Vagina (tissue), 2 donors: ENCODE results near the gene CYP1B1. TPM values are rescaled to one million over a fixed set of nuclear protein-coding genes. Genes with fewer than 3 reads are reported as not detected.

ENCODE experiments used
- DNase-seq, 2 donors: peaks; one replicate each; pipeline ENCODE4 v3.0.0-alpha.2; 2017; ENCODE audit errors: extremely low spot score in 2 of 2
- H3K27ac ChIP-seq: fragments of 200-600 bp; sonication (generic); one replicate; pipeline ENCODE4 v1.5.1; 2019
- H3K27me3 ChIP-seq: fragments of 200-600 bp; sonication (generic); one replicate; pipeline ENCODE4 v1.5.1; 2019
- H3K36me3 ChIP-seq, 2 donors: fragments of 200-600 bp; sonication (generic); one replicate each; pipeline ENCODE4 v1.5.1; 2017 to 2019
- H3K4me1 ChIP-seq: fragments of 200-600 bp; sonication (generic); one replicate; pipeline ENCODE4 v1.5.1; 2019
- H3K4me3 ChIP-seq, 2 donors: fragments of 200-600 bp; sonication (generic); 1 replicate in 1 of 2; 2 replicates in 1 of 2; pipeline ENCODE4 v1.5.1; 2016 to 2019
- H3K9me3 ChIP-seq: fragments of 200-600 bp; sonication (generic); one replicate; pipeline ENCODE4 v1.5.1; 2019
- POLR2A ChIP-seq, 2 donors: fragments of 450-650 bp; IDR thresholded peaks; one replicate each; pipeline ENCODE4 v1.6.1; 2017; ENCODE audit warnings: antibody characterized with exemption in 2 of 2, mild to moderate bottlenecking in 2 of 2, moderate library complexity in 2 of 2
- POLR2AphosphoS5 ChIP-seq, 2 donors: sonication (generic); formaldehyde crosslinking; IDR thresholded peaks; one replicate each; pipeline ENCODE4 v1.9.0; 2017; ENCODE audit warnings: antibody characterized with exemption in 2 of 2, mild to moderate bottlenecking in 2 of 2, low read depth in 1 of 2; ENCODE audit not compliant: insufficient read depth in 1 of 2
- intact Hi-C: fragments of 100-400 bp; cut with DNase I; formaldehyde crosslinking; loops from one replicate; pipeline ENCODE4 v1.15.1; 2023
- total RNA-seq: library from RNA; depleted of rRNA; stranded (reverse); fragments of >200 nt; gene quantifications from one replicate; pipeline ENCODE4 v1.2.3, GENCODE V29; 2016
- TF ChIP-seq, protein P1 (sequence below), 3 experiments: fragments of 450-650 bp in 2 of 3; fragments of 200-600 bp in 1 of 3; sonication (generic) in 1 of 3; IDR thresholded peaks; one replicate each; pipeline ENCODE4 v1.5.1; 2017 to 2019; ENCODE audit warnings: antibody characterized with exemption in 3 of 3, mild to moderate bottlenecking in 2 of 3, moderate library complexity in 2 of 3

CYP1B1 gene
- total RNA-seq, 1 donor from 2014 or later, result 88.9 TPM

- Histone ChIP-seq H3K36me3 (no peaks in the 10 kb centered on the region), H3K27ac (no peak overlapping the region), H3K27me3 (no peaks in the 10 kb centered on the region), H3K4me1 (no peaks in the 10 kb centered on the region), H3K4me3 (no peak overlapping the region), H3K9me3 (no peaks in the 10 kb centered on the region)
- no peak for DNase-seq
- TF ChIP-seq, protein P1, sequence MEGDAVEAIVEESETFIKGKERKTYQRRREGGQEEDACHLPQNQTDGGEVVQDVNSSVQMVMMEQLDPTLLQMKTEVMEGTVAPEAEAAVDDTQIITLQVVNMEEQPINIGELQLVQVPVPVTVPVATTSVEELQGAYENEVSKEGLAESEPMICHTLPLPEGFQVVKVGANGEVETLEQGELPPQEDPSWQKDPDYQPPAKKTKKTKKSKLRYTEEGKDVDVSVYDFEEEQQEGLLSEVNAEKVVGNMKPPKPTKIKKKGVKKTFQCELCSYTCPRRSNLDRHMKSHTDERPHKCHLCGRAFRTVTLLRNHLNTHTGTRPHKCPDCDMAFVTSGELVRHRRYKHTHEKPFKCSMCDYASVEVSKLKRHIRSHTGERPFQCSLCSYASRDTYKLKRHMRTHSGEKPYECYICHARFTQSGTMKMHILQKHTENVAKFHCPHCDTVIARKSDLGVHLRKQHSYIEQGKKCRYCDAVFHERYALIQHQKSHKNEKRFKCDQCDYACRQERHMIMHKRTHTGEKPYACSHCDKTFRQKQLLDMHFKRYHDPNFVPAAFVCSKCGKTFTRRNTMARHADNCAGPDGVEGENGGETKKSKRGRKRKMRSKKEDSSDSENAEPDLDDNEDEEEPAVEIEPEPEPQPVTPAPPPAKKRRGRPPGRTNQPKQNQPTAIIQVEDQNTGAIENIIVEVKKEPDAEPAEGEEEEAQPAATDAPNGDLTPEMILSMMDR (IDR thresholded peaks at IDR 0.05), result no peak
- TF ChIP-seq POLR2AphosphoS5 (IDR thresholded peaks at IDR 0.05; ENCODE audit: insufficient read depth in 1 of 2, low read depth in 1 of 2), result no peak
- no peak for TF ChIP-seq POLR2A (IDR thresholded peaks at IDR 0.05)
- intact Hi-C loops, result no loop called here
Measured at GRCh38 chr2:38068234-38068633, 7.7 kb downstream of the CYP1B1 start.

DNA sequence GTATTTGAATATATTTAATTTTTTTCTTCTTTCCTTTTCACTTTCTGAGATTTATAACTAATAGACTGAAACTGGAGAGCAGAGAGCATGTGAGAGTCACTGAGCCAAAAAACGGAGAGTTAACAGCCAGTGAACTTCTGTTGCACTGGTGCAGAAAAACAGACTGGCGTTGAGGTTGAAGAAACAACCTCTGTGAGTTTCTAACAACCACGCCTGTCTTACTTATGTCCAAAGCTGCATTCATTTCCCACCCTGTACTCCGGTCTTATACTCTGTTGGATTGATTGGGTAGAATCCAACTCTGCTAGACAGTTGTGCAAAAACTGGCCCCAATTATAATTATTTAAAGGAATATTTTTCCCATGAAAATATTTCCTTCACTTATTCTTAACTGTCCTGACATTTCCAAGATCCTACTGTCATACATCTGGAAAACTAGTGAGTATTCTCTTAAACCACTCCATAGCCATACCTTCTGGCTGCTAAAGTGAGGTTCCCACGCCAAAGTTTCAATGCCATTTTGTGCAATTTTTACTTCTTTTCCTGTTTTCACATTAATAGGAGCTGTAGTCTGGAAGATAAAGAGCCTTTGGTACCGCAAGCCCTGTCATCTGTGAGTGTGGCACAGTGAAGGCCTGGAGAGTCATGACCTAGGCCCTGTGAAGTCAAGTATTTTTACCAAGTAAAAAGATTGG is 9.4 kb downstream of the CYP1B1 start:
- Histone ChIP-seq H3K4me1 (no peaks in the 10 kb centered on the region), H3K27me3 (no peaks in the 10 kb centered on the region), H3K36me3 (no peaks in the 10 kb centered on the region), H3K9me3 (no peaks in the 10 kb centered on the region), H3K27ac (no peak overlapping the region), H3K4me3 (no peak overlapping the region)
- intact Hi-C loops, result no loop called here
- no peak for TF ChIP-seq POLR2AphosphoS5 (IDR thresholded peaks at IDR 0.05; ENCODE audit: insufficient read depth in 1 of 2, low read depth in 1 of 2)
- no peak for TF ChIP-seq POLR2A (IDR thresholded peaks at IDR 0.05)
- TF ChIP-seq, protein P1 (IDR thresholded peaks at IDR 0.05), result no peak
- DNase-seq, result no peak

GRCh38 chr2:38065502-38066135 is 10.3 kb downstream of the CYP1B1 start:
- Histone ChIP-seq H3K4me3 (no peak overlapping the region), H3K4me1 (no peaks in the 10 kb centered on the region), H3K27ac (no peak overlapping the region), H3K27me3 (no peaks in the 10 kb centered on the region), H3K36me3 (no peaks in the 10 kb centered on the region), H3K9me3 (no peaks in the 10 kb centered on the region)
- intact Hi-C loops, result no loop called here
- no peak for TF ChIP-seq POLR2AphosphoS5 (IDR thresholded peaks at IDR 0.05; ENCODE audit: insufficient read depth in 1 of 2, low read depth in 1 of 2)
- TF ChIP-seq, protein P1 (IDR thresholded peaks at IDR 0.05), result no peak
- no peak for TF ChIP-seq POLR2A (IDR thresholded peaks at IDR 0.05)
- DNase-seq, result no peak

DNA sequence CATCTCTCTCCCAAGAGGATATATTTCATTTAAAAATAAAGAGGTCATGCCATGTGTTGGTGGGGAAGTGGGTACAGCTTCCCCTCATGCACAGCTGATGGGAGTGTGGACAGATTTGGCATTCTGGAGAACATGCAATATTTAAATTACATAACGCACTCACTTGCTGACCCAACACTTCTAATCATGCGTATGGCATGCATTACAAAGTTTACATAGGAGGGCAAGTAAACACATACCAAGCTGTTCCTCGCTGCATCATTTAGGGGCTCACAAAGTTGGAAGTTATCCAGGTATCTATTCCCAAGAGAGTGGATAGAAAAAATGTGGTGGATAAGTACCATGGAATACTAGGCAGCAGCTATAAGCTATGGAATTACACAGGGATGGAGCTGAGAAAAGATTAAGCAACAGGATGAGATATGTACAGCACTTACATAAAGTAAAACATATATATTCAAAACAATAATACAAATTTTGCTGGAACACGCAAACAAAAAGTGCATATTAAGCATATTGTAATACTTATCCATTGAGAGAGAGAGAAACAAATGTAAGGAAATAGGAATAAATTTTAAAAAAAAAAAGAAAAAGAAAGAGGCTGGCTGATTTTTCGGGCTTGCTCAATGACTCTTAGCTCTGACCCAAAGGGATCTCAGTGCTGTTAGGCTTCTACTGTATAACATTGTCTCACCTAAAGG is 11.0 kb downstream of the CYP1B1 start:
- no peak for DNase-seq
- Histone ChIP-seq H3K27me3 (no peaks in the 10 kb centered on the region), H3K9me3 (no peaks in the 10 kb centered on the region), H3K27ac (no peak overlapping the region), H3K36me3 (no peaks in the 10 kb centered on the region), H3K4me3 (no peak overlapping the region), H3K4me1 (no peaks in the 10 kb centered on the region)
- TF ChIP-seq POLR2AphosphoS5 (IDR thresholded peaks at IDR 0.05; ENCODE audit: insufficient read depth in 1 of 2, low read depth in 1 of 2) (no peak), POLR2A (IDR thresholded peaks at IDR 0.05) (no peak)
- TF ChIP-seq, protein P1 (IDR thresholded peaks at IDR 0.05), result no peak
- intact Hi-C loops, result no loop called here
